ENCODE data around the gene OST4. TPM values are rescaled to one million over a fixed set of nuclear protein-coding genes. Genes with fewer than 3 reads are reported as not detected.
A peak's percentile ranks its signal among the peaks of the same experiment; 100 is the strongest.
"Not testable (repeated sequence)": the region's sequence is repeated elsewhere in the genome, so short reads cannot be mapped to it uniquely, and the experiment has no call there.

OST4 gene
- total RNA-seq: 245 and 254 TPM in 2 replicates
- long read RNA-seq, transcript OST4-203 (3 exons, 561 nt): major isoform, 37 of 38 reads
- long read RNA-seq, partial matches to known transcripts: 0 of 38 reads
- long read RNA-seq, other reads (novel, unspliced or antisense): 1 of 38 reads

- Mint-ChIP-seq H3K9me3 (ENCODE audit: low read depth) (no peaks in the 10 kb centered on the region), H3K4me3 (ENCODE audit: low read depth) (peak within 1 kb of the TSS; percentile 97), H3K36me3 (ENCODE audit: insufficient read depth) (peaks cover 6% of the 10 kb centered on the region), H3K4me1 (ENCODE audit: low read depth) (peaks cover 12% of the 10 kb centered on the region), H3K27me3 (peaks cover 18% of the 10 kb centered on the region), H3K27ac (peak within 1 kb of the TSS; percentile 96)
- DNase-seq (ENCODE audit: low spot score, unreplicated experiment): peak; percentile 83
- TF ChIP-seq CTCF (IDR thresholded peaks at IDR 0.05; ENCODE audit: unreplicated experiment): no peak
These were observed at the start of gene OST4 for GRCh38 chr2:27071277-27071989. Gene OST4 (minus strand): TSS chr2:27071654.

GRCh38 chr2:27119330-27119670 lies 47.8 kb upstream of the OST4 start:
- peaks cover 78% of the 10 kb centered on the region for H3K27me3 Mint-ChIP-seq
- H3K36me3 Mint-ChIP-seq (ENCODE audit: insufficient read depth); DNase-seq (ENCODE audit: low spot score, unreplicated experiment); H3K27ac Mint-ChIP-seq; H3K4me1 Mint-ChIP-seq (ENCODE audit: low read depth); H3K9me3 Mint-ChIP-seq (ENCODE audit: low read depth): not testable (repeated sequence)
- peak overlapping the region; percentile 74 for H3K4me3 Mint-ChIP-seq (ENCODE audit: low read depth)

GRCh38 chr2:27118525-27119329 lies 47.3 kb upstream of the OST4 start, which contains the start of gene CGREF1:
Gene CGREF1 (minus strand): TSS chr2:27119128. CDS start chr2:27104366, 14,762 bp downstream.
- Mint-ChIP-seq H3K9me3 (ENCODE audit: low read depth) (no peaks in the 10 kb centered on the region), H3K27me3 (peaks cover 74% of the 10 kb centered on the region), H3K4me1 (ENCODE audit: low read depth) (peaks cover 8% of the 10 kb centered on the region), H3K27ac (no peak within 1 kb of the TSS), H3K36me3 (ENCODE audit: insufficient read depth) (no peaks in the 10 kb centered on the region), H3K4me3 (ENCODE audit: low read depth) (peak within 1 kb of the TSS; percentile 74)
- no peak for TF ChIP-seq CTCF (IDR thresholded peaks at IDR 0.05; ENCODE audit: unreplicated experiment)
- no peak for DNase-seq (ENCODE audit: low spot score, unreplicated experiment)

GRCh38 chr2:27117995-27118524 lies 46.6 kb upstream of the OST4 start:
- Mint-ChIP-seq H3K27ac (no peak overlapping the region), H3K4me3 (ENCODE audit: low read depth) (peak overlapping the region; percentile 32), H3K9me3 (ENCODE audit: low read depth) (no peaks in the 10 kb centered on the region), H3K4me1 (ENCODE audit: low read depth) (peaks cover 4% of the 10 kb centered on the region), H3K36me3 (ENCODE audit: insufficient read depth) (no peaks in the 10 kb centered on the region), H3K27me3 (peaks cover 70% of the 10 kb centered on the region)
- TF ChIP-seq CTCF (IDR thresholded peaks at IDR 0.05; ENCODE audit: unreplicated experiment): no peak
- DNase-seq (ENCODE audit: low spot score, unreplicated experiment): no peak

GRCh38 chr2:27115519-27115918 lies 44.1 kb upstream of the OST4 start:
- Mint-ChIP-seq H3K4me3 (ENCODE audit: low read depth) (no peak overlapping the region), H3K4me1 (ENCODE audit: low read depth) (peaks cover 3% of the 10 kb centered on the region), H3K27me3 (peaks cover 47% of the 10 kb centered on the region), H3K36me3 (ENCODE audit: insufficient read depth) (no peaks in the 10 kb centered on the region), H3K9me3 (ENCODE audit: low read depth) (no peaks in the 10 kb centered on the region), H3K27ac (no peak overlapping the region)
- no peak for TF ChIP-seq CTCF (IDR thresholded peaks at IDR 0.05; ENCODE audit: unreplicated experiment)
- DNase-seq (ENCODE audit: low spot score, unreplicated experiment): no peak

- not testable (repeated sequence) for H3K27ac Mint-ChIP-seq; H3K4me3 Mint-ChIP-seq (ENCODE audit: low read depth); H3K36me3 Mint-ChIP-seq (ENCODE audit: insufficient read depth); H3K9me3 Mint-ChIP-seq (ENCODE audit: low read depth); DNase-seq (ENCODE audit: low spot score, unreplicated experiment); H3K4me1 Mint-ChIP-seq (ENCODE audit: low read depth)
- H3K27me3 Mint-ChIP-seq: peaks cover 15% of the 10 kb centered on the region
These were observed 40.1 kb upstream of the OST4 start for GRCh38 chr2:27111392-27112078.

- H3K27me3 Mint-ChIP-seq: peaks cover 19% of the 10 kb centered on the region
These were observed 39.3 kb upstream of the OST4 start for GRCh38 chr2:27110603-27111352.

More at GRCh38 chr2:27110603-27111352, 39.3 kb upstream of the OST4 start:
- H3K27ac Mint-ChIP-seq; DNase-seq (ENCODE audit: low spot score, unreplicated experiment); H3K4me3 Mint-ChIP-seq (ENCODE audit: low read depth); H3K4me1 Mint-ChIP-seq (ENCODE audit: low read depth); H3K9me3 Mint-ChIP-seq (ENCODE audit: low read depth); H3K36me3 Mint-ChIP-seq (ENCODE audit: insufficient read depth): not testable (repeated sequence)

Measured in progenitor cell of endocrine pancreas (in vitro differentiated cells).